ENCODE measurements around the gene KIF18B. TPM values are rescaled to one million over a fixed set of nuclear protein-coding genes. Genes with fewer than 3 reads are reported as not detected.
A peak's percentile ranks its signal among the peaks of the same experiment; 100 is the strongest.

KIF18B gene
- total and polyA plus RNA-seq, 2 of the 13 experiments (the other 11 are each of a cell fraction or from before 2014, with no cell fraction given), result 15.2 to 15.3 TPM

GRCh38 chr17:44956998-44957981, 9.7 kb upstream of the KIF18B start (continued):
- TF ChIP-seq ZHX1 (CRISPR knock-in tag; IDR thresholded peaks at IDR 0.05; ENCODE audit: low read depth) (no peak), YEATS2 (CRISPR knock-in tag; IDR thresholded peaks at IDR 0.05; ENCODE audit: borderline replicate concordance) (0 out of 2 replicates have a peak, but pooled peaks have one; percentile 33), SPEN (CRISPR knock-in tag; IDR thresholded peaks at IDR 0.05; ENCODE audit: low read depth) (no peak), ZFP1 (CRISPR knock-in tag; IDR thresholded peaks at IDR 0.05) (no peak), ZNF556 (CRISPR knock-in tag; IDR thresholded peaks at IDR 0.05; ENCODE audit: borderline replicate concordance) (no peak), ZNF496 (CRISPR knock-in tag; IDR thresholded peaks at IDR 0.05; ENCODE audit: insufficient replicate concordance) (no peak), NFYC (CRISPR knock-in tag; IDR thresholded peaks at IDR 0.05) (no peak), POLR2AphosphoS2 (IDR thresholded peaks at IDR 0.05; ENCODE audit: low read depth, low read length) (no peak), ZUFSP (CRISPR knock-in tag; IDR thresholded peaks at IDR 0.05; ENCODE audit: borderline replicate concordance) (no peak), ZC3H4 (CRISPR knock-in tag; IDR thresholded peaks at IDR 0.05; ENCODE audit: borderline replicate concordance) (no peak), NFATC3 (CRISPR knock-in tag; IDR thresholded peaks at IDR 0.05) (0 out of 2 replicates have a peak, but pooled peaks have one; percentile 74), KAT2B (IDR thresholded peaks at IDR 0.05; ENCODE audit: borderline replicate concordance, low read depth, low read length) (no peak), RFXANK (CRISPR knock-in tag; IDR thresholded peaks at IDR 0.05) (no peak), RFX1 (IDR thresholded peaks at IDR 0.05) (no peak), EP300 (IDR thresholded peaks at IDR 0.05; ENCODE audit: low read depth in 2 of 2, low read length in 2 of 2) (no peak), EP300 (CRISPR knock-in tag; IDR thresholded peaks at IDR 0.05; ENCODE audit: borderline replicate concordance) (0 out of 2 replicates have a peak, but pooled peaks have one; percentile 2)
- TF ChIP-seq, protein P1, sequence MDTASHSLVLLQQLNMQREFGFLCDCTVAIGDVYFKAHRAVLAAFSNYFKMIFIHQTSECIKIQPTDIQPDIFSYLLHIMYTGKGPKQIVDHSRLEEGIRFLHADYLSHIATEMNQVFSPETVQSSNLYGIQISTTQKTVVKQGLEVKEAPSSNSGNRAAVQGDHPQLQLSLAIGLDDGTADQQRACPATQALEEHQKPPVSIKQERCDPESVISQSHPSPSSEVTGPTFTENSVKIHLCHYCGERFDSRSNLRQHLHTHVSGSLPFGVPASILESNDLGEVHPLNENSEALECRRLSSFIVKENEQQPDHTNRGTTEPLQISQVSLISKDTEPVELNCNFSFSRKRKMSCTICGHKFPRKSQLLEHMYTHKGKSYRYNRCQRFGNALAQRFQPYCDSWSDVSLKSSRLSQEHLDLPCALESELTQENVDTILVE (CRISPR knock-in tag; IDR thresholded peaks at IDR 0.05), result no peak
- TF ChIP-seq, protein P2, sequence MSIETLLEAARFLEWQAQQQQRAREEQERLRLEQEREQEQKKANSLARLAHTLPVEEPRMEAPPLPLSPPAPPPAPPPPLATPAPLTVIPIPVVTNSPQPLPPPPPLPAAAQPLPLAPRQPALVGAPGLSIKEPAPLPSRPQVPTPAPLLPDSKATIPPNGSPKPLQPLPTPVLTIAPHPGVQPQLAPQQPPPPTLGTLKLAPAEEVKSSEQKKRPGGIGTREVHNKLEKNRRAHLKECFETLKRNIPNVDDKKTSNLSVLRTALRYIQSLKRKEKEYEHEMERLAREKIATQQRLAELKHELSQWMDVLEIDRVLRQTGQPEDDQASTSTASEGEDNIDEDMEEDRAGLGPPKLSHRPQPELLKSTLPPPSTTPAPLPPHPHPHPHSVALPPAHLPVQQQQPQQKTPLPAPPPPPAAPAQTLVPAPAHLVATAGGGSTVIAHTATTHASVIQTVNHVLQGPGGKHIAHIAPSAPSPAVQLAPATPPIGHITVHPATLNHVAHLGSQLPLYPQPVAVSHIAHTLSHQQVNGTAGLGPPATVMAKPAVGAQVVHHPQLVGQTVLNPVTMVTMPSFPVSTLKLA (IDR thresholded peaks at IDR 0.05), result no peak
- TF ChIP-seq, protein P3, sequence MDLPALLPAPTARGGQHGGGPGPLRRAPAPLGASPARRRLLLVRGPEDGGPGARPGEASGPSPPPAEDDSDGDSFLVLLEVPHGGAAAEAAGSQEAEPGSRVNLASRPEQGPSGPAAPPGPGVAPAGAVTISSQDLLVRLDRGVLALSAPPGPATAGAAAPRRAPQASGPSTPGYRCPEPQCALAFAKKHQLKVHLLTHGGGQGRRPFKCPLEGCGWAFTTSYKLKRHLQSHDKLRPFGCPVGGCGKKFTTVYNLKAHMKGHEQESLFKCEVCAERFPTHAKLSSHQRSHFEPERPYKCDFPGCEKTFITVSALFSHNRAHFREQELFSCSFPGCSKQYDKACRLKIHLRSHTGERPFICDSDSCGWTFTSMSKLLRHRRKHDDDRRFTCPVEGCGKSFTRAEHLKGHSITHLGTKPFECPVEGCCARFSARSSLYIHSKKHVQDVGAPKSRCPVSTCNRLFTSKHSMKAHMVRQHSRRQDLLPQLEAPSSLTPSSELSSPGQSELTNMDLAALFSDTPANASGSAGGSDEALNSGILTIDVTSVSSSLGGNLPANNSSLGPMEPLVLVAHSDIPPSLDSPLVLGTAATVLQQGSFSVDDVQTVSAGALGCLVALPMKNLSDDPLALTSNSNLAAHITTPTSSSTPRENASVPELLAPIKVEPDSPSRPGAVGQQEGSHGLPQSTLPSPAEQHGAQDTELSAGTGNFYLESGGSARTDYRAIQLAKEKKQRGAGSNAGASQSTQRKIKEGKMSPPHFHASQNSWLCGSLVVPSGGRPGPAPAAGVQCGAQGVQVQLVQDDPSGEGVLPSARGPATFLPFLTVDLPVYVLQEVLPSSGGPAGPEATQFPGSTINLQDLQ (CRISPR knock-in tag; IDR thresholded peaks at IDR 0.05), result no peak
